ENCODE measurements around the gene GPAM.
"Not testable (repeated sequence)": the region's sequence is repeated elsewhere in the genome, so short reads cannot be mapped to it uniquely, and the experiment has no call there.

Gene GPAM

GRCh38 chr10:112183329-112184051, at the start of gene GPAM:
TSS of gene GPAM (minus strand) at chr10:112183765. CDS start at chr10:112181784, 1,981 bp downstream.
- DNase-seq: peak; percentile 68

GRCh38 chr10:112232670-112233069, 49.1 kb upstream of the GPAM start:
- DNase-seq: no peak

- no peak for DNase-seq
Measured at GRCh38 chr10:112231602-112232400, 48.2 kb upstream of the GPAM start.

- DNase-seq: no peak
Measured at GRCh38 chr10:112230325-112230988, 46.9 kb upstream of the GPAM start.

GRCh38 chr10:112229901-112230300, 46.3 kb upstream of the GPAM start:
- DNase-seq: no peak

- no peak for DNase-seq
Measured at GRCh38 chr10:112229096-112229495, 45.5 kb upstream of the GPAM start.

- DNase-seq: not testable (repeated sequence)
Measured at GRCh38 chr10:112228366-112229088, 45.0 kb upstream of the GPAM start.

- DNase-seq: no peak
Measured at GRCh38 chr10:112227331-112227987, 43.9 kb upstream of the GPAM start.

GRCh38 chr10:112226439-112227248, 43.1 kb upstream of the GPAM start:
- DNase-seq: no peak

- no peak for DNase-seq
Measured at GRCh38 chr10:112225771-112226438, 42.3 kb upstream of the GPAM start.

GRCh38 chr10:112224933-112225529, 41.5 kb upstream of the GPAM start:
- DNase-seq: no peak

GRCh38 chr10:112223725-112224124, 40.2 kb upstream of the GPAM start:
- no peak for DNase-seq

GRCh38 chr10:112222799-112223198, 39.2 kb upstream of the GPAM start:
- no peak for DNase-seq

- DNase-seq: no peak
Measured at GRCh38 chr10:112221545-112221944, 38.0 kb upstream of the GPAM start.

GRCh38 chr10:112218960-112219359, 35.4 kb upstream of the GPAM start:
- DNase-seq: no peak

GRCh38 chr10:112218036-112218390, 34.4 kb upstream of the GPAM start:
- DNase-seq: no peak

- DNase-seq: no peak
Measured at GRCh38 chr10:112217386-112218035, 33.9 kb upstream of the GPAM start.

GRCh38 chr10:112216966-112217365, 33.4 kb upstream of the GPAM start:
- no peak for DNase-seq

- DNase-seq: no peak
Measured at GRCh38 chr10:112216151-112216550, 32.6 kb upstream of the GPAM start.

- no peak for DNase-seq
Measured at GRCh38 chr10:112215342-112215774, 31.8 kb upstream of the GPAM start.
